CD14-positive monocyte (primary cell): ENCODE data around the gene ZXDC. TPM values are rescaled to one million over a fixed set of nuclear protein-coding genes. Genes with fewer than 3 reads are reported as not detected.

Experiments used
- DNase-seq, 3 donors: peaks; one replicate each; pipeline ENCODE4 v3.0.0-alpha.2; 2011 to 2022
- H2AFZ ChIP-seq: 2 replicates; pipeline ENCODE4 v1.6.0; 2012; ENCODE audit warnings: mild to moderate bottlenecking, low read depth, low read length, inconsistent platforms; ENCODE audit not compliant: insufficient read depth, poor library complexity, severe bottlenecking
- H3K27ac ChIP-seq, 2 donors: 1 replicate in 1 of 2; 2 replicates in 1 of 2; pipeline ENCODE4 v1.5.1; 2012 to 2013; ENCODE audit warnings: low read length in 2 of 2, control low read depth in 1 of 2, inconsistent platforms in 1 of 2, low read depth in 1 of 2, mild to moderate bottlenecking in 1 of 2
- H3K27me3 ChIP-seq, 2 donors: one replicate each; pipeline versions ENCODE4 v1.6.0 to v1.6.1; 2011 to 2013; ENCODE audit warnings: low read length in 2 of 2; ENCODE audit not compliant: control insufficient read depth in 2 of 2, insufficient read depth in 2 of 2
- H3K36me3 ChIP-seq, 2 donors: replicated peaks in 1 of 2; 1 replicate in 1 of 2; 2 replicates in 1 of 2; pipeline versions ENCODE4 v1.5.1 to v1.6.1; 2012 to 2013; ENCODE audit warnings: low read length in 2 of 2, control low read depth in 1 of 2, inconsistent platforms in 1 of 2, mild to moderate bottlenecking in 1 of 2; ENCODE audit not compliant: insufficient read depth in 2 of 2, control insufficient read depth in 1 of 2
- H3K4me1 ChIP-seq, 2 donors: 1 replicate in 1 of 2; 2 replicates in 1 of 2; pipeline versions ENCODE4 v1.5.1 to v1.6.1; 2012 to 2013; ENCODE audit warnings: low read length in 2 of 2, control low read depth in 1 of 2, inconsistent platforms in 1 of 2, mild to moderate bottlenecking in 1 of 2, moderate library complexity in 1 of 2; ENCODE audit not compliant: insufficient read depth in 2 of 2, control insufficient read depth in 1 of 2
- H3K4me2 ChIP-seq: replicated peaks from 2 replicates; pipeline ENCODE3; 2012; ENCODE audit warnings: low read length, moderate library complexity, mild to moderate bottlenecking; ENCODE audit not compliant: poor library complexity, severe bottlenecking; ENCODE audit errors: extremely low read depth
- H3K4me3 ChIP-seq, 3 experiments: fragments of 200-600 bp in 1 of 3; sonication (generic) in 1 of 3; replicated peaks in 1 of 3; 1 replicate in 2 of 3; 2 replicates in 1 of 3; pipeline ENCODE4 v1.5.1; 2011 to 2013; ENCODE audit warnings: low read length in 3 of 3, mild to moderate bottlenecking in 3 of 3, control low read depth in 2 of 3, low read depth in 2 of 3, inconsistent platforms in 1 of 3, moderate library complexity in 1 of 3
- H3K79me2 ChIP-seq: 2 replicates; pipeline ENCODE4 v1.6.0; 2012; ENCODE audit warnings: mild to moderate bottlenecking, control low read depth, inconsistent platforms, low read length, moderate library complexity; ENCODE audit not compliant: insufficient read depth
- H3K9ac ChIP-seq: 2 replicates; pipeline ENCODE4 v1.6.0; 2017; ENCODE audit warnings: low read length, mild to moderate bottlenecking; ENCODE audit not compliant: insufficient read depth, poor library complexity, severe bottlenecking
- H3K9me3 ChIP-seq, 2 donors: replicated peaks in 1 of 2; 1 replicate in 1 of 2; 2 replicates in 1 of 2; pipeline versions ENCODE4 v1.5.1 to v1.6.1; 2012 to 2013; ENCODE audit warnings: low read length in 2 of 2, control low read depth in 1 of 2; ENCODE audit not compliant: control insufficient read depth in 1 of 2, insufficient read depth in 1 of 2
- H4K20me1 ChIP-seq: 2 replicates; pipeline ENCODE4 v1.6.0; 2012; ENCODE audit warnings: mild to moderate bottlenecking, low read length, control low read depth, moderate library complexity; ENCODE audit not compliant: insufficient read depth
- H3K27ac Mint-ChIP-seq, 7 donors: one replicate each; pipeline ENCODE4 v1.8.0; 2020; ENCODE audit warnings: mild to moderate bottlenecking in 7 of 7, mixed read lengths in 7 of 7, moderate library complexity in 6 of 7, inconsistent platforms in 2 of 7
- H3K27me3 Mint-ChIP-seq, 3 donors: one replicate each; pipeline ENCODE4 v1.8.0; 2021 to 2022; ENCODE audit warnings: low read depth in 3 of 3, mild to moderate bottlenecking in 3 of 3, mixed read lengths in 3 of 3, moderate library complexity in 3 of 3, inconsistent platforms in 1 of 3
- H3K36me3 Mint-ChIP-seq, 2 donors: one replicate each; pipeline ENCODE4 v1.8.0; 2020; ENCODE audit warnings: mixed read lengths in 2 of 2, inconsistent platforms in 1 of 2, mild to moderate bottlenecking in 1 of 2
- H3K4me1 Mint-ChIP-seq: one replicate; pipeline ENCODE4 v1.8.0; 2020; ENCODE audit warnings: mild to moderate bottlenecking, mixed read lengths
- H3K4me3 Mint-ChIP-seq, 2 donors: one replicate each; pipeline ENCODE4 v1.8.0; 2020; ENCODE audit warnings: mild to moderate bottlenecking in 2 of 2, mixed read lengths in 2 of 2, moderate library complexity in 1 of 2
- H3K9me3 Mint-ChIP-seq, 7 donors: one replicate each; pipeline ENCODE4 v1.8.0; 2020 to 2022; ENCODE audit warnings: mixed read lengths in 7 of 7, mild to moderate bottlenecking in 6 of 7, moderate library complexity in 6 of 7, inconsistent platforms in 2 of 7
- CTCF ChIP-seq: fragments of 200-600 bp; IDR thresholded peaks from one replicate; pipeline ENCODE4 v1.8.0; 2022; ENCODE audit warnings: antibody characterized with exemption, mild to moderate bottlenecking
- WGBS: methylation state at CpG from one replicate; pipeline ENCODE4 v1.1.5; 2013; ENCODE audit warnings: missing lambda C conversion rate; ENCODE audit not compliant: insufficient coverage; 5-methylcytosine and 5-hydroxymethylcytosine counted together
- intact Hi-C, 2 donors: fragments of 100-400 bp; cut with micrococcal nuclease; formaldehyde crosslinking; loops; one replicate each; pipeline versions ENCODE4 v1.15.0 to v1.15.1; 2023
- polyA plus RNA-seq, 3 donors: library from polyadenylated mRNA; depleted of rRNA in 1 of 3; unstranded in 2 of 3; stranded (reverse) in 1 of 3; fragments of 300-500 nt in 2 of 3; fragments of >200 nt in 1 of 3; fragmentation: Illumina TruSeq in 2 of 3; gene quantifications; 1 replicate in 2 of 3; 2 replicates in 1 of 3; pipeline ENCODE4 v1.2.3, GENCODE V29; 2012 to 2021

ZXDC gene
- polyA plus RNA-seq, 3 donors = 6.3 to 44.8 (median 9.7) TPM

GRCh38 chr3:126399351-126399735 is 76.3 kb downstream of the ZXDC start:
- Histone ChIP-seq H3K79me2 (no peaks in the 10 kb centered on the region), H4K20me1 (no peaks in the 10 kb centered on the region), H3K9me3 (peaks cover 20 to 37% of the 10 kb centered on the region in 2 donors), H3K4me3 (no peak overlapping the region), H3K4me1 (peaks cover 5 to 6% of the 10 kb centered on the region in 2 donors), H3K9ac (no peak overlapping the region), H3K27ac (peak overlapping the region in 1 of 2 donors; percentile 43), H3K27me3 (peaks cover 8 to 21% of the 10 kb centered on the region in 2 donors), H3K4me2 (no peak overlapping the region), H2AFZ (no peak overlapping the region), H3K36me3 (no peaks in the 10 kb centered on the region)
- Mint-ChIP-seq H3K4me1 (peaks cover 7% of the 10 kb centered on the region), H3K4me3 (no peak overlapping the region), H3K36me3 (peaks cover 0 to 2% of the 10 kb centered on the region in 2 donors), H3K27ac (peak overlapping the region in 6 of 7 donors; percentile 9 to 90 (median 83)), H3K9me3 (peaks cover 19 to 41% (median 31%) of the 10 kb centered on the region in 7 donors), H3K27me3 (peaks cover 24 to 29% (median 24%) of the 10 kb centered on the region in 3 donors)
- TF ChIP-seq CTCF = no peak
- intact Hi-C loops = loop anchor here in 1 of 2 donors (10.0 kb wide), 1 partner anchor 475 kb away; no protein-coding TSS in a partner anchor
- WGBS = 0% methylated on average over 1 of the region's 1 CpG
- peak; percentile 37 to 54 (median 46) for DNase-seq

DNA sequence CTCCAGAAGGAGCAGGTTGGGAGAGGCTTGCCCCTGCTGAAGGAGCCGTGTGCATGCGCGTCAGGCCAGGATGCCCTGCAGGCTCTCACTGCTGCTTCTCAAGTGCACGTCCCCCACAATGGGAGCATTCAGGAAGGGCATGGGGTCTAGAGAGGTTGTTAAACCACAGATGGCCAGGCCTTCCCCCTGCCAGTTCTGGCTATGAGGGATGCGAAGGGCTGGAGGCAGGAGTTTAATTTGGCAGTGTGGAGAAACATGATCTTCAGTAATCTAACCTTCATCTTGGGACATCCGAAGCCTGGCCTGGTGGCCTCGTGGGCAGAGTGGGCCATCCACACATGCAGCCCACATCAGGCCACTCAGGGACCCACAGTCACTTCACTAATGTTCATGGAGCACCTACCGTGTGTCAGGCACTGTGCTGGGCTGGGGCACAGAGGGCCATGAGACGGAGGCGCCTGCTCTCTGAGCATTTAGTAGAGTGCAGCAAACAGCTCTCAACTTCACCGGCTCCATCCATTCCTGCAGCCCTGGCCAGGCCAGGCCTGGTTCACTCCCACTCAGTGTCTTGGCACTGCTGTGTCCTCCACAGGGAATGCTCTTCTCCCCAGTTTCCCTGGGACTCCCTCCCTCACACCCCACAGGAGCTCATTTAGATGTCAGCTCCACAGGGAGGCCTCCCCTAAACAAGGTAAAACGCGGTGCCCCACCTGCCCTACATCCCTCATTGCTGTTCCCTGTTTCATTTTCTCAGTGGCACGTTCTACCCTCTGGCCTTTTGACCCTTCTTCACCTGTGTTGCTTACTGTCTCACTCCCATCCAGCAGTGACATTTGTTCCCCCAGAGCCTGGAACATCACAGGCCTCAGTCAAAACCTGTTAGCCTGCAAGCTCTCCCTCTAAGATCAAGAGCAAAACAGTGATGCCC is 77.0 kb downstream of the ZXDC start:
- peak overlapping the region in 1 of 2 donors; percentile 43 for H3K27ac ChIP-seq
- H3K4me2 ChIP-seq = no peak overlapping the region
- WGBS = 98% methylated on average over 12 of the region's 14 CpGs
- no peaks in the 10 kb centered on the region for H3K36me3 ChIP-seq
- H3K79me2 ChIP-seq = no peaks in the 10 kb centered on the region
- H3K27ac Mint-ChIP-seq = peak overlapping the region in 6 of 7 donors; percentile 77 to 90 (median 83)
- no peaks in the 10 kb centered on the region for H4K20me1 ChIP-seq
- H3K9ac ChIP-seq = no peak overlapping the region
- H3K36me3 Mint-ChIP-seq = peaks cover 0 to 2% of the 10 kb centered on the region in 2 donors
- no peak for DNase-seq
- intact Hi-C loops = loop anchor here in 1 of 2 donors (10.0 kb wide), 1 partner anchor 474 kb away; no protein-coding TSS in a partner anchor
- H3K4me3 Mint-ChIP-seq = no peak overlapping the region
- H3K9me3 ChIP-seq = peaks cover 20 to 37% of the 10 kb centered on the region in 2 donors
- peak overlapping the region in 1 of 3 experiments; percentile 17 for H3K4me3 ChIP-seq
- no peak for TF ChIP-seq CTCF
- H3K27me3 Mint-ChIP-seq = peaks cover 30 to 35% (median 30%) of the 10 kb centered on the region in 3 donors
- no peak overlapping the region for H2AFZ ChIP-seq
- H3K4me1 Mint-ChIP-seq = peaks cover 7% of the 10 kb centered on the region
- peaks cover 5 to 6% of the 10 kb centered on the region in 2 donors for H3K4me1 ChIP-seq
- H3K27me3 ChIP-seq = peaks cover 13 to 28% of the 10 kb centered on the region in 2 donors
- peaks cover 19 to 43% (median 31%) of the 10 kb centered on the region in 7 donors for H3K9me3 Mint-ChIP-seq
